Inflammatory macrophage treated with lipopolysaccharide for 1 hour (primary cell): ENCODE results near the gene PEAK1.

Source experiments
- DNase-seq, 2 donors: peaks; one replicate each; pipeline ENCODE4 v3.0.0-alpha.2; 2020 to 2022

The PEAK1 gene

DNA sequence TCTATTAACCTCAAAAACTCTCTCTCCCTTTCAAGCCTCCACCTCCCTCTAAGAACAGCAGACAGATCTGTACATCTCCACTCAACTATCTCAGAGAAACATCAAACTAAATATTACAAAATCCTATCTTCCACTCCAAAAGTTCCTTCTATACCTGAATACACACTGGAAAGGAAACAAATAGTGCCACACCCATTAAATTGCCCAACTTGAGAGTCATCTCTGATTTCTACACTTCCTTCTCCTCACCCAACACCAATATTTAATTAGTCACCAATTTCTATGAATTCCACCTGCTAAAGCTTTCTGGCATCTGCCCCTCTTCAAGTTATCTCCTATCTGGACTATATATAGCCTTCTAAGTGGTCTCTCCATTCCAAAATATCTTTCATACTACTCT lies 65.8 kb downstream of the PEAK1 start:
- peak; percentile 7 to 53 for DNase-seq

- no peak for DNase-seq
Observed at GRCh38 chr15:77352887-77353286, 67.0 kb downstream of the PEAK1 start.

DNA sequence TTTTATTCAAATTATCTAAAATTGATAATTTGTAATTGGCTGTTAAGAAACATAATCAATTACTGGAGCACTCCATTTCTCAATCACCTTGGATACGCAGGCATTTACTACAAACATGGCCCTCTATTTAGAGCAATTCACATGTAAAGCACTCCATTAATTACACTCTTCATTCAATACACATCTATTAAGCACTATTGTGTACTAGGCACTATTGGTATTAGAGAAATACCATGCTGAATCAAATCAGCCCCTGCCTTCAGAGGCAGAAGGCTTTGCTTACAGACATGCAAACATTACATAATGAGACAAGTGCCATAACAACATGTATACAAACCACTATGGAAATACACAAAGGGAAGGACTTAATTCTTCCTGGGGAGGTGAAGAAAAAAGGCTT lies 69.1 kb downstream of the PEAK1 start:
- DNase-seq: no peak

DNA sequence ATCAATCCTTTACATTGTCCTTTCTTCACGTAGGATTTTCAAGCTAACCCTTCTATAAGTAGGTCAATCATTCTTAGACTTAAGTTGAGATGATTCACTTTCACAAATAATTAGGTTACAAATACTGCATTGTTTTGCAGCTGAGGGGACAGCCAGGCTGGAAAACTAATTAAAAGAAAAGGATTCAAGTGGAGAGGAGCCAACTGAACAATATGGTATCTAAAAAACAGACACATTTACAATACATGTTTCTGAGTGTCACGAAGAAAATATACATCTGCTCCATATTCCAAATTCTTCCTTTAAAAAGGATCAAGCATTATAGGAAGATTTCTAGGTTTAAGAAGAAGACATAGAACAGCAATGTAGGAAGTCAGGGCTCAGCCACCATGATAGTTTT lies 70.2 kb downstream of the PEAK1 start:
- DNase-seq: no peak

DNA sequence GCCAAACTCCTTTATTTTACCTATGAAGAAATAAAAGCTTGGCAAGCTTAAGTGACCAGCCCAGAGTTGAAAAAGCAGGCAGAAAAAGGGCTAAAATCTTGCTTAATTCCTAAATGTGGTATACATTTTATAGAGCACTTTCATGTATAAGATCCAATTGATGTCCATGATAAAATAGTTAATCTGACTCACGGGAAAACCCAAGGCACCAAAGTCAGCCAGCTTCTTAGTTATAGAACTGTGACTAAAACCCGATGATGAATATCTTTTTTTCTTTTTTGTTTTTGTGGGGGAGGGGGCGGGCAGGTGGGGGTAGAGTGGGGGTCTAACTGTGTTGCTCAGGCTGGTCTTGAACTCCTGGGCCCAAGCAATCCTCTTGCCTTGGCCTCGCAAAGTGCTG lies 71.4 kb downstream of the PEAK1 start:
- no peak for DNase-seq

DNA sequence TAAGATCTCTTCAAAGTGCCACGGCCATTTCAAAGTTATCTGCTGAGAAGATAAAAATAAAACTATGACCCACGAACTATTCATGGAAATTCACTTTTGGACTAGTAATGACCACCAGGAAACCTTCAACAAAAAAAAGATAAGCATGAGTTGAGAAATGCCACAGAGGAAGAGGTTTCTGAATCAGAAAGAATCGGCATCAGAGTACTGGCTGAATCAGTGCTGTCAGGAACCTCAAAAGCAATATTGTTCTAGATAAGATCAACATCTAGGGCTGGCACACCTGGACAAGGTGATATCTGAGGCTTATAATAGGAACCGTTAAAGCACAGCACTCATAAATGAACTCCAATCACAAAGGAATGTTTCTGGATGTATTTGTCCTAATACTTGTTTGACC lies 72.7 kb downstream of the PEAK1 start:
- DNase-seq: no peak

GRCh38 chr15:77346245-77347036 lies 73.5 kb downstream of the PEAK1 start:
- DNase-seq: no peak

DNA sequence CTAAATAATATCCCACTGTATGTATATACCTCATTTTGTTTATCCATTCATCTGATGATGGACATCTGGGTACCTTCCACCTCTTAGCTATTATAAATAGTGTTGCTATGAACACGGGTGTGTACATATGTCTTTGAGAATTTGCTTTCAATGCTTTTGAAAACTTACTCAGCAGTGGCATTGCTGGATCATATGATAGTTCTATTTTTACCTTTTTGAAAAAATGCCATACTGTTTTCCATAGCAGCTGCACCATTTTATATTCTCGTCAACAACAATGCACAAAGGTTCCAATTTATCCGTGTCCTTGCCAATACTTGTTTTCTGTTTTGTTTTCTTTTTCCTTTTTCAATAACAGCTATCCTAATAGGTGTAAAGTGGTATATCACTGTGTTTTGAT lies 77.1 kb downstream of the PEAK1 start:
- DNase-seq: no peak

- DNase-seq: no peak
Observed at GRCh38 chr15:77340245-77340644, 79.7 kb downstream of the PEAK1 start.

DNA sequence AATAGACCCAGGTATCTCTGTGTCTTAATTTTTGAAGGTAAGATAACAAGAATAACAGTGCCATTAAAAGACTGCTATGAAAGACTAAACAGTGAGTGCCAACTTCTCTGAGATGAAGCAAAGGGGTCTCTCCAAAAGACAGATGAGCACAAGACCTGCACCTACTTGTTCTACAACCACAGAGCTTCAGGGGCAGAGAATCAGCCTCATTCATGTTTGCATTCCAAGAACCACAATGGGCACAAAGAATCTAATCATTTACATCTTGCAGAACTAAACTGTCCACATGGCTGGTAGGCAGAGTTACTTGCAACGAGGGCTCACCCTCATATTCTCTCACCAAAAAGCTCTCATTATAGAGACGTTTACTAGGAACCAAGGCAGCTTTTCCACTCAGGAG lies 83.9 kb downstream of the PEAK1 start:
- no peak for DNase-seq

DNA sequence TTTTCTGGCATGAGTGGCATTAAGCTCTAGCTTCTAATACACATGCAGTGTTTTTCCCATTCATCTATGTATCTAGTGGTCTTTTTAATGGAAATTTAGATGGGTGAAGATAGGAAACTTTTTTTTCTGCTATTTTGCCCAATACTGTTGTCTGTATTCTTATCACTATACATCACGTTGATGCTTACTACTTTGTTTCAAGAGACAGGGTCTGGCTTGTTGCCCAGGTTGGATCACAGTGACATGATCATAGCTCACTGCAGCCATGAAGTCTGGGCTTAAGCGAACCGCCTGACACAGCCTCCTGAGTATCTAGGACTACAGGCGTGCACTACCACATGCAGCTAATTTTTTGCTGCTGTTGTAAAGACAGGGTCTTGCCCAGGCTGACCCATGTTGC lies 84.6 kb downstream of the PEAK1 start:
- no peak for DNase-seq

DNA sequence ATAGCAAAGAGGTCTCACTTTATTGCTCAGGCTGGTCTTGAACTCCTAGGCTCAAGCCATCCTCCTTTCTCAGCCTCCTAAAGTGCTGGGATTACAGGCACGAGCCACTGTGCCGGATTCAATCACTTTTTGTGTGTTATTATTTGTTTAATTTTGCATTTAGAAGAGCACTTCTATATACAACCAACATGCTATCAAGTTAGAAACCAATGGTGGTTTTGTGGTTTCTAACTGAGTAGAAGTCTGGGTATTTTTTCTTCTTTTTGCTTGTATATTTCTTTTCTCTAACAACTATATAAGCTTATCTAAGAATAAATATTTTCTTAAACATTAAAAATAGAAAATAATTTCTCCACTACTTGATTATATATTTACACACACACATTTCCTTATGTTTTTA lies 86.7 kb downstream of the PEAK1 start:
- DNase-seq: no peak

- no peak for DNase-seq
Observed at GRCh38 chr15:77329202-77329601, 90.7 kb downstream of the PEAK1 start.

- DNase-seq: no peak
Observed at GRCh38 chr15:77327844-77328529, 91.9 kb downstream of the PEAK1 start.

DNA sequence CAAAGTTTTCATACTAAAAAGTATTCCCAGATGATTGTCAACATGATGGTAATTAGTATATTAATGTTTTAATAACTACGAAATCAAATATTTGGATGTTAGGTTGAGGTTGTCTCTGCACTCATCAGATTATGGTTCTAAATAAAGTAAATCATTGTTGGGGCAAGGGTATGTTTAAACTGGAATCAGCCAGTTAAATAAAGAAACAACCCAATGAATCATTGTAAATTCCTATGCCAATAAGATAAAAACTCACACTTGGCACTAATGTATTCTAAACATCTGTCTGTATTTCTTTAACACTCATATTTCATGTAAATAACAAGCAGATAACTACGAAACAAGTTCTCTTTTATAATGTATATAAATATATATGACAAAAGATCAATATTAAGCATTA lies 92.7 kb downstream of the PEAK1 start:
- DNase-seq: no peak

GRCh38 chr15:77326366-77326765 lies 93.5 kb downstream of the PEAK1 start:
- no peak for DNase-seq

DNA sequence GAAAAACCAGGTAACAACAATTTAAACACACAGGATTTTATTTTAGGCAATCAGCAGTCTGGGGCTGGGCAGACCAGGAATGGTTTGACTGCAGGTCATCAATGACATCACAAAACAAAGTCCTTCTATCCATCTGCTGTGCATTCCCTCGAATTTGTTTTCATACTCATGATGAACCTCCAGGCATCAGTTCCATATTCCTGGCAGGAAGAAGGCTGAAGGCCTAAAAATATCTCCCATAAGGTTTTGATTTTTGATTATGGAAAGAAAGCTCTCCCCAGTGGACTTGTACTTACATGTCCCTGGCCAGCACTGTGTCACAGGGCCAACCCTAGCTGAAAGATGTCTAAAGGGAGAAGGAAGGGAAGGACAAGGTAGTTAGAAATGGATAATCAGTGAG lies 107.4 kb downstream of the PEAK1 start:
- no peak for DNase-seq

GRCh38 chr15:77311618-77312398 lies 108.1 kb downstream of the PEAK1 start:
- no peak for DNase-seq

GRCh38 chr15:77311020-77311419 lies 108.9 kb downstream of the PEAK1 start:
- no peak for DNase-seq

GRCh38 chr15:77309392-77309791 lies 110.5 kb downstream of the PEAK1 start:
- DNase-seq: no peak

DNA sequence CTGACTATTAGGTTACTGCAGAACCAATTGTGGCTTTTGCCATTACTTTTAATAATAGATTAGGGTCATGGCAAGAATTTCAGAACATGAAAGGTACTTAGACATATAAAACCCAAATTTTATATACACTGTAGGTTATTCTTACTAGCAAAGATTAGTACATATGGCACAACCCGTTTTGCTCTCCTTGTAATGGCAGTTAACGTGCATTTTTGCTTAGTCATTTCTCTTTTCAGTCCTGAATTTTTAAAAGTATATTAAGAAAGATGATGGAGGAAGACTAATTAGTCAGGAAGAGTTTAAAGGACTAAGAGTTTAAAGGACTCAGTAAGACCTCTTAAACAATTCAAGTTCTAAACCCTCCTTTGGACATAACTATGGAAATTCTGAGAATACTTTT lies 114.0 kb downstream of the PEAK1 start:
- no peak for DNase-seq

GRCh38 chr15:77296773-77297337 lies 123.0 kb downstream of the PEAK1 start:
- DNase-seq: no peak

DNA sequence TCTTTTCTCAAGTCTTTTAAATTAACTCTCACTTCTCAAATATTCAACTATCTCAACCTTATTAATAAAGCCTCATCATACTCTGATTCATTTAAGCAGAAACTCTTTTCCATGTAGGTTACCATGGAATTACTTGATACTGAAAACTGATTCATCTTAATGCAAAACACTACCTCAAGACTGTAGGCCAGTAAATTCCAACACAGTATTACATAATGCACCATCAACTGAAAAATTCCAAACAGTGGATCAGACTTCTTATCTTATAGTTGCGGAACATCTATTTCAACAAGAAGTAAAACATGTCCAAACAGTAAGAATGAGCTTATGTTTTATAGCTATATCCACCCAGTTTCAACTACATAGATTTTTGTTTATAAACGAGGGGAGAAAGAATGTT lies 124.5 kb downstream of the PEAK1 start:
- DNase-seq: no peak
